ENCODE measurements around the gene ETS1.

ETS1 gene

DNA sequence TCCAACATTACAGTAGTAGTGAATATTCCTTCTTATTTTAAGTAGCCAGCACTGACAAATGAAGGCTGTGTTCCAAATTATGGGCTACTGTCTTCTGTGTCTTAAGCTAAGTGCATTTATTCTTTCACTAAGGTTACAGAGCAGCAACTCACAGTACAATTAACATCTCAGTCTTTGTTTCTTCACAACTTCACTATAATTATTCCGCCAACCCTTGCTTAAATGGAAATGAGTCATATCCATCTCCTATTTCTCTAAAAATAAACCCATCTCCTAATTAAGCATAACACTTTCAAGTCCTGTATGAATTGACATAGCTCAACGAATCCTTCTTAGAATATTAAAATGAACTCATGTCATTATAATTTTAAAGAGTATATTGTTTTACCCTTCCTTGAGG, 6.7 kb downstream of the ETS1 start:
- Histone ChIP-seq H3K9me2 (replicated peaks; ENCODE audit: insufficient read depth, low read length) (no peaks in the 10 kb centered on the region), H3K27me3 (replicated peaks; ENCODE audit: insufficient read depth, low read length) (no peaks in the 10 kb centered on the region), H3K9me3 (replicated peaks; ENCODE audit: insufficient read depth, low read length) (no peaks in the 10 kb centered on the region), H4K20me1 (ENCODE audit: insufficient read depth, low read length) (no peaks in the 10 kb centered on the region), H3K4me1 (ENCODE audit: low read length) (peaks cover 4% of the 10 kb centered on the region; the same call in 1 of the 2 replicates), H3K4me2 (ENCODE audit: low read depth, low read length) (no peak overlapping the region), H3K36me3 (replicated peaks; ENCODE audit: insufficient read depth, low read length) (no peaks in the 10 kb centered on the region), H3K79me2 (ENCODE audit: low read length) (no peaks in the 10 kb centered on the region), H2AFZ (ENCODE audit: low read length) (no peak overlapping the region), H3K9ac (ENCODE audit: low read length) (no peak overlapping the region), H3K4me3 (ENCODE audit: low read length) (no peak overlapping the region), H3K27ac (ENCODE audit: low read length) (no peak overlapping the region), H3F3A (ENCODE audit: insufficient read depth, low read length) (no peaks in the 10 kb centered on the region)
- TF ChIP-seq EZH2 (optimal IDR thresholded peaks at IDR 0.05; ENCODE audit: low read depth, low read length) (no peak), EZH2phosphoT487 (IDR thresholded peaks at IDR 0.05; ENCODE audit: low read length) (no peak)
- TF ChIP-seq, protein P1, sequence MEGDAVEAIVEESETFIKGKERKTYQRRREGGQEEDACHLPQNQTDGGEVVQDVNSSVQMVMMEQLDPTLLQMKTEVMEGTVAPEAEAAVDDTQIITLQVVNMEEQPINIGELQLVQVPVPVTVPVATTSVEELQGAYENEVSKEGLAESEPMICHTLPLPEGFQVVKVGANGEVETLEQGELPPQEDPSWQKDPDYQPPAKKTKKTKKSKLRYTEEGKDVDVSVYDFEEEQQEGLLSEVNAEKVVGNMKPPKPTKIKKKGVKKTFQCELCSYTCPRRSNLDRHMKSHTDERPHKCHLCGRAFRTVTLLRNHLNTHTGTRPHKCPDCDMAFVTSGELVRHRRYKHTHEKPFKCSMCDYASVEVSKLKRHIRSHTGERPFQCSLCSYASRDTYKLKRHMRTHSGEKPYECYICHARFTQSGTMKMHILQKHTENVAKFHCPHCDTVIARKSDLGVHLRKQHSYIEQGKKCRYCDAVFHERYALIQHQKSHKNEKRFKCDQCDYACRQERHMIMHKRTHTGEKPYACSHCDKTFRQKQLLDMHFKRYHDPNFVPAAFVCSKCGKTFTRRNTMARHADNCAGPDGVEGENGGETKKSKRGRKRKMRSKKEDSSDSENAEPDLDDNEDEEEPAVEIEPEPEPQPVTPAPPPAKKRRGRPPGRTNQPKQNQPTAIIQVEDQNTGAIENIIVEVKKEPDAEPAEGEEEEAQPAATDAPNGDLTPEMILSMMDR (IDR thresholded peaks at IDR 0.05; ENCODE audit: low read length), result no peak
- no peak for DNase-seq

DNA sequence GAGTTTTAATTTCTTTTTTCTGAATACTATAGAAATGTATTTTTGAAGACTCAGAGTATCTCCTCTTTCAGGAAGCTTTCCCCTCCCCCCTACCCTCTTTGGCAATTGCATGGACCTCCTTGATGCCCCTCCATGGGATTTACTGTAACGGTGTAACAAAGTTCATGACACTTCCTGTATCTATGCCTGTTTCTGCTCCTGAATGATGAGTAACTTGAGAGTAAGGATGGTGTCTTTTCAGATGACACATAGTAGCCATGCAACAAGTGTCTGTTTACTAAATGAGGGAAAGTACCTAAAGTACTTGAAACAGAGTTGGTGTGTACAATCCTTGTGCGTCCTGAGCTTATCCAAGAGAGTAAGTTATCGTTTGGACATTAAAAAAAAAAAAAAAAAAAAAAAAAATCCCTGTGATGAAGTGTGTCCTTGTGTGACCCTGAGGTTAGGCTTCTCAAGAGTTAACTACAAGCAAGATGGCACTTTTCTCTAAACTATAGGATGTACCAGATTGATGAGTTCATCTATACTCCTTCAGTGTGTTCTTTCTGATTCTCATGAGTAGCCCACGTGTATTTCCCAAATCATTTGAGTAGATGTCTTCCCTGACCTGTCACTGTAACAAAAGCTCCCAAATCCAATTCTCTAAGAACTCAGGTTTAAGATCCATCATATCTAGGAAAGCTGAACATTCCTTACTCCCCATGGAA, 7.4 kb downstream of the ETS1 start:
- Histone ChIP-seq H3K27me3 (replicated peaks; ENCODE audit: insufficient read depth, low read length) (no peaks in the 10 kb centered on the region), H2AFZ (ENCODE audit: low read length) (no peak overlapping the region), H3K36me3 (replicated peaks; ENCODE audit: insufficient read depth, low read length) (no peaks in the 10 kb centered on the region), H3K9me3 (replicated peaks; ENCODE audit: insufficient read depth, low read length) (no peaks in the 10 kb centered on the region), H3K4me3 (ENCODE audit: low read length) (no peak overlapping the region), H3K4me1 (ENCODE audit: low read length) (peaks cover 7% of the 10 kb centered on the region; the same call in 1 of the 2 replicates), H3K79me2 (ENCODE audit: low read length) (no peaks in the 10 kb centered on the region), H3K9me2 (replicated peaks; ENCODE audit: insufficient read depth, low read length) (no peaks in the 10 kb centered on the region), H3K4me2 (ENCODE audit: low read depth, low read length) (no peak overlapping the region), H3F3A (ENCODE audit: insufficient read depth, low read length) (no peaks in the 10 kb centered on the region), H4K20me1 (ENCODE audit: insufficient read depth, low read length) (no peaks in the 10 kb centered on the region), H3K9ac (ENCODE audit: low read length) (no peak overlapping the region), H3K27ac (ENCODE audit: low read length) (no peak overlapping the region)
- no peak for DNase-seq
- TF ChIP-seq, protein P1 (IDR thresholded peaks at IDR 0.05; ENCODE audit: low read length), result no peak
- TF ChIP-seq EZH2 (optimal IDR thresholded peaks at IDR 0.05; ENCODE audit: low read depth, low read length) (no peak), EZH2phosphoT487 (IDR thresholded peaks at IDR 0.05; ENCODE audit: low read length) (no peak)

DNA sequence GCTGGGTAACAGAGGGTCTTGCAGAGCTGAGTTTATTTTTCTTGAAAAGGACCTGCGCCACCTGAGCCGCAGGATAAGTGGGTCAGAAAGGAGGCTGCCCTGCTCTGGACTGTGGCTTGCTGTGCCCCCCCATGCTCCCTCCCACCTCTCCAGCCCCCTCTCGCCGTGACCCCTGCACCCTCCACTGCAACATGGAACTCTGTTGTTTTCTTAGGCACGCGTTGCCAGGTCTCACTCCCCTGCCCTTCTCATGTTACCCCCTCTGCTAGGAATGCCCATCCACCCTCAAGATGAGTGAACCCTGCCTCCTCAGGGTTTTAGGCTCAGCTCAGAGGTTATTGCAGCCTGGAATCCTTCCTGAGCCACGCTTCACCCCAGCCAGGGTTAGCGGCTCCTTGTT, 10.8 kb downstream of the ETS1 start:
- peaks cover 7% of the 10 kb centered on the region; the same call in 1 of the 2 replicates for H3K4me1 ChIP-seq (ENCODE audit: low read length)
- no peaks in the 10 kb centered on the region for H3K36me3 ChIP-seq (replicated peaks; ENCODE audit: insufficient read depth, low read length)
- no peak overlapping the region for H3K27ac ChIP-seq (ENCODE audit: low read length)
- DNase-seq, result no peak
- no peaks in the 10 kb centered on the region for H4K20me1 ChIP-seq (ENCODE audit: insufficient read depth, low read length)
- H3K9me2 ChIP-seq (replicated peaks; ENCODE audit: insufficient read depth, low read length), result no peaks in the 10 kb centered on the region
- H3K4me3 ChIP-seq (ENCODE audit: low read length), result no peak overlapping the region
- TF ChIP-seq, protein P1 (IDR thresholded peaks at IDR 0.05; ENCODE audit: low read length), result no peak
- TF ChIP-seq EZH2phosphoT487 (IDR thresholded peaks at IDR 0.05; ENCODE audit: low read length) (no peak), EZH2 (optimal IDR thresholded peaks at IDR 0.05; ENCODE audit: low read depth, low read length) (no peak)
- H3K4me2 ChIP-seq (ENCODE audit: low read depth, low read length), result no peak overlapping the region
- H3K9ac ChIP-seq (ENCODE audit: low read length), result no peak overlapping the region
- H3K79me2 ChIP-seq (ENCODE audit: low read length), result no peaks in the 10 kb centered on the region
- H3K27me3 ChIP-seq (replicated peaks; ENCODE audit: insufficient read depth, low read length), result no peaks in the 10 kb centered on the region
- H3F3A ChIP-seq (ENCODE audit: insufficient read depth, low read length), result no peaks in the 10 kb centered on the region
- H3K9me3 ChIP-seq (replicated peaks; ENCODE audit: insufficient read depth, low read length), result no peaks in the 10 kb centered on the region
- H2AFZ ChIP-seq (ENCODE audit: low read length), result no peak overlapping the region

All from MM.1S (cell line).